Tibial artery (tissue), 4 donors: ENCODE results near the gene MGA.

Source experiments
- DNase-seq, 2 donors: peaks; one replicate each; pipeline ENCODE4 v3.0.0-alpha.2; 2019
- H3K27ac ChIP-seq, 2 donors: fragments of 200-600 bp; sonication (generic) in 1 of 2; 1 replicate in 1 of 2; 2 replicates in 1 of 2; pipeline ENCODE4 v1.5.1; 2018 to 2019; ENCODE audit warnings: mild to moderate bottlenecking in 1 of 2
- H3K27me3 ChIP-seq, 2 donors: fragments of 200-600 bp; sonication (generic) in 1 of 2; one replicate each; pipeline versions ENCODE4 v1.5.1 to v1.6.0; 2016 to 2019
- H3K36me3 ChIP-seq, 3 donors: fragments of 200-600 bp; sonication (generic) in 2 of 3; one replicate each; pipeline ENCODE4 v1.5.1; 2016 to 2019; ENCODE audit warnings: mild to moderate bottlenecking in 2 of 3
- H3K4me1 ChIP-seq, 4 donors: fragments of 200-600 bp; sonication (generic) in 2 of 4; 1 replicate in 3 of 4; 2 replicates in 1 of 4; pipeline ENCODE4 v1.5.1; 2016 to 2019
- H3K4me3 ChIP-seq, 2 donors: fragments of 200-600 bp; sonication (generic) in 1 of 2; 1 replicate in 1 of 2; 2 replicates in 1 of 2; pipeline ENCODE4 v1.5.1; 2018 to 2019; ENCODE audit warnings: mild to moderate bottlenecking in 2 of 2
- H3K9me3 ChIP-seq, 3 donors: fragments of 200-600 bp; sonication (generic) in 1 of 3; one replicate each; pipeline ENCODE4 v1.5.1; 2016 to 2019
- intact Hi-C: fragments of 100-400 bp; cut with DNase I; formaldehyde crosslinking; loops from one replicate; pipeline ENCODE4 v1.15.0; 2023; ENCODE audit warnings: low total_unique reads
- TF ChIP-seq, protein P1 (sequence below), 2 experiments: fragments of 200-600 bp in 1 of 2; fragments of 450-650 bp in 1 of 2; IDR thresholded peaks; one replicate each; pipeline ENCODE4 v1.5.1; 2017 to 2019; ENCODE audit warnings: antibody characterized with exemption in 2 of 2, mild to moderate bottlenecking in 1 of 2, moderate library complexity in 1 of 2

The MGA gene

DNA sequence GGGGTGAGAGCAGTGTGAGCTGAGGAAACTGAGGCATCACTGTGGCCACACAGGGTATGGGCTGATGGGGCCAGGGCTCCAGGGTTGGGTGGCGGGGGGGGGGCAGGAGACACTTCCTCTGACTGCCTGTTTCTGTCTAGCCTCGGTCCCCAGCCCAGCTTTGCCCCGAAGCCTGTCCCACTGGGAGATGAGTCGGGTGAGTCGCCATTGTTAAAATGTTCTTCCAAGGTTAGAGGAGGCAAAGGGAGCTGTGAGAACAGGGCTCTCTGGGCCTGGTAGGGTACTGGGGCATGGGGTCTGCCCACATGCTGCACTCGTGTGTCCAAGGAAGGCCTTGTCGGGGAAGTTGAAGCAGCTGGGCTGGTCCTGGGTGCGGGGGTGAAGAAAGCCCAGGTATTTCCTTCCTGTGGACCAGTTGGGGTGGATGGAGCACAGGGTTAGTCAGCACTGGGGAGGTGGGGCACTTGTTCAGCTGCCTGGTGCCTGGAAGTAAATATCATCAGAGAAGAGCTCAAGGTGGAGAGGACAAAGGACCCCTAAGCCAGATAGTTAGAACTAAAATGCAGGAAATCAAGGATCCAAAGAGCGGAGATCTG lies 159.3 kb downstream of the MGA start:
- no peak for DNase-seq
- Histone ChIP-seq H3K9me3 (no peaks in the 10 kb centered on the region), H3K36me3 (peaks cover 56 to 99% (median 82%) of the 10 kb centered on the region in 3 donors), H3K4me1 (no peaks in the 10 kb centered on the region), H3K27me3 (no peaks in the 10 kb centered on the region), H3K4me3 (no peak overlapping the region), H3K27ac (no peak overlapping the region)
- TF ChIP-seq, protein P1, sequence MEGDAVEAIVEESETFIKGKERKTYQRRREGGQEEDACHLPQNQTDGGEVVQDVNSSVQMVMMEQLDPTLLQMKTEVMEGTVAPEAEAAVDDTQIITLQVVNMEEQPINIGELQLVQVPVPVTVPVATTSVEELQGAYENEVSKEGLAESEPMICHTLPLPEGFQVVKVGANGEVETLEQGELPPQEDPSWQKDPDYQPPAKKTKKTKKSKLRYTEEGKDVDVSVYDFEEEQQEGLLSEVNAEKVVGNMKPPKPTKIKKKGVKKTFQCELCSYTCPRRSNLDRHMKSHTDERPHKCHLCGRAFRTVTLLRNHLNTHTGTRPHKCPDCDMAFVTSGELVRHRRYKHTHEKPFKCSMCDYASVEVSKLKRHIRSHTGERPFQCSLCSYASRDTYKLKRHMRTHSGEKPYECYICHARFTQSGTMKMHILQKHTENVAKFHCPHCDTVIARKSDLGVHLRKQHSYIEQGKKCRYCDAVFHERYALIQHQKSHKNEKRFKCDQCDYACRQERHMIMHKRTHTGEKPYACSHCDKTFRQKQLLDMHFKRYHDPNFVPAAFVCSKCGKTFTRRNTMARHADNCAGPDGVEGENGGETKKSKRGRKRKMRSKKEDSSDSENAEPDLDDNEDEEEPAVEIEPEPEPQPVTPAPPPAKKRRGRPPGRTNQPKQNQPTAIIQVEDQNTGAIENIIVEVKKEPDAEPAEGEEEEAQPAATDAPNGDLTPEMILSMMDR (IDR thresholded peaks at IDR 0.05): no peak
- intact Hi-C loops: loop anchor here (10.0 kb wide), 1 partner anchor 225 kb away; no protein-coding TSS in a partner anchor

DNA sequence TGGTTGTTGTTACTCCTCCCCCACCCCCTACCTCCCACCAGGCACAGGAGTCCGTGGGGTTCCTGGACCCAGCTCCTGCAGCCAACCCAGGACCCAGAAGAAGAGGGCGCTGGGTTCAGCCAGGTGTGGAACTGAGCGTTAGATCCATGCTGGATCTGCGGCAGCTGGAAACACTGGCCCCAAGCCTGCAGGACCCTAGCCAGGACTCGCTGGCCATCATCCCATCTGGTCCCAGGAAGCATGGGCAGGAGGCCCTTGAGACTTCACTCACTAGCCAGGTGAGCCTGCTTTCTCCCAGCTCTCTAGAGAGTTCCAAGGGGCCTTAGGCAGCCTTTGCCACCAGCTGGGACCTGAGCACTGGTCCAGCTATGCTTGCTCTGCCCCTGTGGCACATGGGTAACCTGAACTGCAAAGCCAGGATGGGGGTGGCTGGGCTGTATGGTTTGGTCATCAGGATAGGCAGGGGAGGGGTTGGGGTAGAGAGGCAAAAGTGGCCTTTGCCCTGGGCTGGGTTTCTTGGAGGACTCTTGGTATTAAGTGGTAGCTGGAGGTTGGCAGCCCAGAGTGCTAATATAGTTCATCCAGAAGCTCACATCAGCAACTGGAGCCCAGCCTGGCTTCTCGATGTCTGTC lies 160.7 kb downstream of the MGA start:
- intact Hi-C loops: no loop called here
- peaks cover 59 to 99% (median 78%) of the 10 kb centered on the region in 3 donors for H3K36me3 ChIP-seq
- TF ChIP-seq, protein P1 (IDR thresholded peaks at IDR 0.05): no peak
- DNase-seq: no peak
- no peaks in the 10 kb centered on the region for H3K4me1 ChIP-seq
- H3K27ac ChIP-seq: no peak overlapping the region
- H3K4me3 ChIP-seq: no peak overlapping the region
- no peaks in the 10 kb centered on the region for H3K9me3 ChIP-seq
- H3K27me3 ChIP-seq: no peaks in the 10 kb centered on the region

DNA sequence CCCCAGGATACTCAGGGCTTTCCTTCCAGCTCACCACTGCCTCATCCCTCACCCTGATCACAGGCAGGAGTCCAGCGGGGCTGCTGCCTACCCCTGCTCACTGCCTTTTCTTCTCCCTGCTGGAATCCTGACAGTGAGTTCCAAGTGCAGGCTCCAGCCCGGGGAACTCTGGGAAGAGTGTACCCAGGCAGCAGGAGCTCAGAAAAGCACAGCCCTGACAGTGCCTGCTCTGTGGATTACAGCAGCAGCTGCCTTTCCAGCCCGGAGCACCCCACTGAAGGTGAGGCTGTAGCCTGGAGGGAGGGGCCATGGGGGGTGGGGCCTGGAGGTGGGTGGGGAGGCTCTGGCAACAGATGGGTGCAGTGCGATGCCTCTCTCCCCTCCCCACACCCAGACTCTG lies 161.6 kb downstream of the MGA start:
- TF ChIP-seq, protein P1 (IDR thresholded peaks at IDR 0.05): no peak
- H3K36me3 ChIP-seq: peaks cover 59 to 91% (median 69%) of the 10 kb centered on the region in 3 donors
- intact Hi-C loops: no loop called here
- H3K4me1 ChIP-seq: peaks cover 0 to 2% (median 0%) of the 10 kb centered on the region in 4 donors
- DNase-seq: no peak
- no peaks in the 10 kb centered on the region for H3K9me3 ChIP-seq
- no peaks in the 10 kb centered on the region for H3K27me3 ChIP-seq
- no peak overlapping the region for H3K4me3 ChIP-seq
- no peak overlapping the region for H3K27ac ChIP-seq

DNA sequence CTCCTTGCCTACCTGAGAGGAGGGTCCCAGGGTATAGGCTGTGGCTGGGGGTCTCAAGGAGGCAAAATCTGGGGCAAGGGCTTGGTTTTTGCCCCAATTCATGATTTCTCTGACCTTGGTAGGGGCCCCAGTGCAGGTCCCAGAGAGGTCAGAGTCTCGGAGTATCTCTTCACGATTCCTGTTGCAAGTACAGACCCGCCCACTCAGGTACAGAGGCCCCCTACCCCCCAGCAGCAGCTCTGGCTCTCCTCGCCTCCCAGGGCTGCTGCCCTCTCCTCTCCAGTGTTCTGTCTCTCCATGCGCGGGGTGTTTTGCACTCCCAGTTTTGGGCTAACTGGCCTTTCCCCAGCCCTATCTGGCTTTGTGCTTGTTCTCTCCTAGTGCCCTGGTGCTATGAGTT lies 162.3 kb downstream of the MGA start:
- no peak overlapping the region for H3K27ac ChIP-seq
- TF ChIP-seq, protein P1 (IDR thresholded peaks at IDR 0.05): no peak
- H3K36me3 ChIP-seq: peaks cover 54 to 84% (median 63%) of the 10 kb centered on the region in 3 donors
- intact Hi-C loops: no loop called here
- no peak overlapping the region for H3K4me3 ChIP-seq
- H3K9me3 ChIP-seq: no peaks in the 10 kb centered on the region
- no peaks in the 10 kb centered on the region for H3K27me3 ChIP-seq
- no peak for DNase-seq
- H3K4me1 ChIP-seq: peaks cover 0 to 8% (median 4%) of the 10 kb centered on the region in 4 donors
